KMS-11 (cell line): Measurements from ENCODE around the gene SUPT4H1.

Experiments
- H2AFZ ChIP-seq: fragments of 200-600 bp; sonication (generic); 2 replicates; pipeline ENCODE4 v1.6.1; 2016; ENCODE audit warnings: antibody characterized with exemption, mixed run types, low read depth
- H3K27ac ChIP-seq: fragments of 200-600 bp; sonication (generic); 2 replicates; pipeline ENCODE4 v1.6.1; 2016; ENCODE audit warnings: mild to moderate bottlenecking, mixed run types
- H3K27me3 ChIP-seq: fragments of 200-600 bp; sonication (generic); 2 replicates; pipeline ENCODE4 v1.6.1; 2017; ENCODE audit warnings: mild to moderate bottlenecking, low read depth, mixed run types, moderate library complexity; ENCODE audit not compliant: insufficient read depth
- H3K36me3 ChIP-seq: fragments of 200-600 bp; sonication (generic); 2 replicates; pipeline ENCODE4 v1.6.1; 2017; ENCODE audit warnings: mild to moderate bottlenecking, mixed run types; ENCODE audit not compliant: insufficient read depth
- H3K4me1 ChIP-seq: fragments of 200-600 bp; sonication (generic); 2 replicates; pipeline ENCODE4 v1.6.1; 2016; ENCODE audit warnings: mild to moderate bottlenecking, low read depth, mixed run types; ENCODE audit not compliant: poor library complexity, severe bottlenecking
- H3K4me2 ChIP-seq: fragments of 200-600 bp; sonication (generic); 2 replicates; pipeline ENCODE4 v1.7.0; 2016; ENCODE audit warnings: mild to moderate bottlenecking, mixed run types
- H3K4me3 ChIP-seq: fragments of 200-600 bp; sonication (generic); IDR thresholded peaks from 2 replicates; pipeline ENCODE4 v1.6.1; 2017; ENCODE audit warnings: low read depth, low read length, mixed read lengths; ENCODE audit not compliant: insufficient read depth
- H3K79me2 ChIP-seq: fragments of 200-600 bp; sonication (generic); 2 replicates; pipeline ENCODE4 v1.6.1; 2016; ENCODE audit warnings: low read depth, mixed run types; ENCODE audit not compliant: insufficient read depth
- H3K9ac ChIP-seq: fragments of 200-600 bp; sonication (generic); 2 replicates; pipeline ENCODE4 v1.6.1; 2016; ENCODE audit warnings: mild to moderate bottlenecking, mixed run types
- H4K20me1 ChIP-seq: fragments of 200-600 bp; sonication (generic); 2 replicates; pipeline ENCODE4 v1.6.1; 2016; ENCODE audit warnings: mild to moderate bottlenecking, mixed run types; ENCODE audit not compliant: insufficient read depth
- CTCF ChIP-seq: fragments of 200-600 bp; sonication (generic); conservative IDR thresholded peaks from 2 replicates; pipeline ENCODE4 v1.6.1; 2017; ENCODE audit warnings: low read depth, mild to moderate bottlenecking, antibody characterized with exemption, low read length, moderate library complexity, mixed read lengths

SUPT4H1 gene

GRCh38 chr17:58330997-58331814 lies 20.8 kb downstream of the SUPT4H1 start:
- H3K4me3 ChIP-seq: peak overlapping the region; percentile 64
- peak overlapping the region; percentile 100 for H3K9ac ChIP-seq
- peak overlapping the region; percentile 96 for H3K27ac ChIP-seq
- peaks cover 7% of the 10 kb centered on the region; the same call in 1 of the 2 replicates for H4K20me1 ChIP-seq
- H3K4me2 ChIP-seq: peak overlapping the region; percentile 95
- no peak for TF ChIP-seq CTCF
- peaks cover 58% of the 10 kb centered on the region for H3K4me1 ChIP-seq
- H3K36me3 ChIP-seq: peaks cover 11% of the 10 kb centered on the region; the same call in 1 of the 2 replicates
- peaks cover 58% of the 10 kb centered on the region for H3K79me2 ChIP-seq
- H2AFZ ChIP-seq: no peak overlapping the region
- no peaks in the 10 kb centered on the region for H3K27me3 ChIP-seq

- Histone ChIP-seq H2AFZ (no peak overlapping the region), H3K4me3 (peak overlapping the region; percentile 64), H3K27me3 (no peaks in the 10 kb centered on the region), H3K79me2 (peaks cover 57% of the 10 kb centered on the region), H3K9ac (peak overlapping the region; percentile 100), H3K36me3 (peaks cover 11% of the 10 kb centered on the region; the same call in 1 of the 2 replicates), H3K4me1 (peaks cover 54% of the 10 kb centered on the region), H3K27ac (peak overlapping the region; percentile 96), H3K4me2 (peak overlapping the region; percentile 95), H4K20me1 (peaks cover 7% of the 10 kb centered on the region; the same call in 1 of the 2 replicates)
- TF ChIP-seq CTCF: no peak
Measured at GRCh38 chr17:58330538-58330996, 21.4 kb downstream of the SUPT4H1 start.

- H3K4me2 ChIP-seq: peak overlapping the region; percentile 95
- H3K27ac ChIP-seq: peak overlapping the region; percentile 96
- H4K20me1 ChIP-seq: peaks cover 7% of the 10 kb centered on the region; the same call in 1 of the 2 replicates
- peaks cover 11% of the 10 kb centered on the region; the same call in 1 of the 2 replicates for H3K36me3 ChIP-seq
- peaks cover 48% of the 10 kb centered on the region for H3K4me1 ChIP-seq
- H2AFZ ChIP-seq: no peak overlapping the region
- H3K27me3 ChIP-seq: no peaks in the 10 kb centered on the region
- peaks cover 51% of the 10 kb centered on the region for H3K79me2 ChIP-seq
- no peak overlapping the region for H3K4me3 ChIP-seq
- TF ChIP-seq CTCF: no peak
- H3K9ac ChIP-seq: peak overlapping the region; percentile 100
Measured at GRCh38 chr17:58329810-58330537, 22.0 kb downstream of the SUPT4H1 start.

- peak; percentile 79 for TF ChIP-seq CTCF
- Histone ChIP-seq H3K4me2 (peak overlapping the region; percentile 95), H3K27ac (peak overlapping the region; percentile 96), H3K27me3 (no peaks in the 10 kb centered on the region), H3K4me1 (peaks cover 40% of the 10 kb centered on the region), H3K36me3 (peaks cover 11% of the 10 kb centered on the region; the same call in 1 of the 2 replicates), H2AFZ (no peak overlapping the region), H4K20me1 (peaks cover 7% of the 10 kb centered on the region; the same call in 1 of the 2 replicates), H3K9ac (peak overlapping the region; percentile 100; the same call in 1 of the 2 replicates), H3K4me3 (no peak overlapping the region), H3K79me2 (peaks cover 44% of the 10 kb centered on the region)
Measured at GRCh38 chr17:58329035-58329809, 22.8 kb downstream of the SUPT4H1 start.
